A204.1 (cell line): ENCODE measurements around the gene ESRRB.

Experiments used
- FAIRE-seq: peaks from 2 replicates; lab custom pipeline; 2012; peaks lifted over from hg19 to GRCh38; lab: Jason Lieb, UNC

The ESRRB gene

DNA sequence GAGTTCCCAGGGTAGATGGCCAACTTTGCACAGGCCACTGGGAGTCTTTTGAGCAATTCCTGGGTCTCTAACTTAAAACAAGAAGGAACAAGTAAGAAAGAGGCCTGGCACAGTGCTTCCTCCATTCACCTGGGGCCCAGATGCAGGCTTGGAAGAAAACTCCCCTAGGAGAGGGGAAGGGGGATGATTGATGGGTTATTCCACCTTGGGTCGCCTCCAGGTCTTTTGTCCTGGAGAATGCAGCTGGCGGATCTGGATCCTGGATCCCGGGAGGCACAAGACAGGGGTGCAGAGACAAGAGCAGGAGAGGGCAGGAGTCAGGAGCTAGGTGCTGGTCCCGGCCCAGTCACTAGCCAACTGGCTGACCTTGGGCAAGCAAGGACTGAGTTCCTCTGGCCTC is 74.5 kb downstream of the ESRRB start:
- FAIRE-seq: no peak

DNA sequence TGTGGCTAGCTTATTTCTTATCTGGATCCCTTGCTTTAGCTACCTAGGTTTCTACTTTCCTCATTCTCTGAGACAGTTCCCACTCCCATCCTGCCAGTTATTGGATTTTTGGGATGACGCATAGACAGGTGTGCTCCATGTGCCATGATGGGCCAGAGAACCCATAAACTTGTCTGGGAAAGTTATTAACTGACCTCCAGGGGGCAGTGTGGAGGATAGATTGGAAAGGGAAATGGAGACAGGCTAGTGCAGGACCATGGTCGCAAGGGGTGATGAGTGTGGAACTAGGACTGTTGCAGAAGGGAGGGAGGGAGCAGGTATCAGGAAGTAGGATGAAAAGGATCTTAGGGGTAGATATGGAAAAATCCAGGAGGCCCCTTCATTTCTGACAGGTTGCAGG is 80.3 kb downstream of the ESRRB start:
- no peak for FAIRE-seq

DNA sequence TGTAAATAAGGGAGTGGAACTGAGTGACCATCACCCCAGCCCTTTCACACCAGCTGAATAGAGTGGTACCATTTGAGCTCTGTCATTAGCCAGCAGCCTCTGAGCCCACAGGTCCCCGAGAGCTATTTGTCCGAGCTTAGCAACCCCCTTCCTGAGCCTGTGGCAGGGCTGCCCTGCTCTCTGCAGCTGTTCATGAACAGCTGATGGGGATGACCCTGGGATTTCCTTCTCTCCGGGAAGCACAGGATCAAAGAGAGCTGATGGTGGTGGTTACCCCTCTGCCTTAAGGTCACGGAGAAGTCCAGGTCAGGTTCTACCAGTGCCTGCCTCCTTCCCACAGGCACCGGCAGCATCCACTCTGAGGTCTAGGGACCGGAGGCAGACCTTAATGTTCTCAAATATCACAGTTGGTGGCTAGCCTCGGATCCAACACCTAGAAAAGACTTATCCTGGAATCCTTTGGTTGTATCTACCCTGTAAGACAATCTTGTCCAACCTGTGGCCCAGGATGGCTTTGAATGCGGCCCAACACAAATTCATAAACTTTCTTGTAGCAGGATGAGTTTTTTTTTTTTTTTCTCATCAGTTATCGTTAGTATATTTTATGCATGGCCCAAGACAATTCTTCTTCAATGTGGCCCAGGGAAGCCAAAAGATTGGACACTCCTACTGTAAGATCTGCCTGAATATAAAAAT is 81.1 kb downstream of the ESRRB start:
- FAIRE-seq: no peak

DNA sequence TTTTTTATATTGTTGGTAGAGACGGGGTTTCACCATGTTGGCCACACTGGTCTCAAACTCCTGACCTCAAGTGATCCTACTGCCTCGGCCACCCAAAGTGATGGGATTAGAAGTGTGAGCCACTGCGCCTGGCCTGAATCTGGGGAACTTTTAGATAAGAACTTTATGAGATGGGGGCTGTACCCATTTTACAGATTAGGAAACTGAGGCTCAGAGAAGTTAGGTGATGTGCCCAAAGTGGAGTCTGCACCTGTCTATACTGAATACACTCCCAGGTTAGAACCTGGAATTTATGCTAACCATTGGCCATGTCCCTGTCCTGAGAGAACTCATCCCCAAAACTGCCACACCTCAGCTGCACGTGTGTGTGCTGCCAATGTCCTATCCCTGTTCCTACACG is 81.9 kb downstream of the ESRRB start:
- FAIRE-seq: no peak

DNA sequence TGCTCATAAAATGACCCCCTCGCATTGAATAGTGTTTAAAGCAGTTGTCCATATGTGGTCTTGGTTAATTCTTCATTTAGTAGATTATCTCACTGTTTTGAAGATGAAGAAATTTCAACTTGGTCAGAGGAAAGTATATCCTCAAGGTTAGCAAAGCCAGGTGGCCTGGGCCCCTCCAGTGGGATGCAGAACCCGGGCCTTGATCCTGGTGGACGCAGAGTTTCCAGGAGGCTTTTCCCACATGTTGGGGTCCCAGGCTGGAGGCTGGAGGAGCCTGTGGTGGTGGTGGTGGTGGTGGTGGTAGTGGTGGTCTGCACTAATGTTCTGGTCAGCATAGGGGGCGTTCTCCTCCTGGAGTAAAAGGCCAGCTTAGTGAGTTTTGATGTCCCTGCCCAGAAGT is 85.9 kb downstream of the ESRRB start:
- no peak for FAIRE-seq

DNA sequence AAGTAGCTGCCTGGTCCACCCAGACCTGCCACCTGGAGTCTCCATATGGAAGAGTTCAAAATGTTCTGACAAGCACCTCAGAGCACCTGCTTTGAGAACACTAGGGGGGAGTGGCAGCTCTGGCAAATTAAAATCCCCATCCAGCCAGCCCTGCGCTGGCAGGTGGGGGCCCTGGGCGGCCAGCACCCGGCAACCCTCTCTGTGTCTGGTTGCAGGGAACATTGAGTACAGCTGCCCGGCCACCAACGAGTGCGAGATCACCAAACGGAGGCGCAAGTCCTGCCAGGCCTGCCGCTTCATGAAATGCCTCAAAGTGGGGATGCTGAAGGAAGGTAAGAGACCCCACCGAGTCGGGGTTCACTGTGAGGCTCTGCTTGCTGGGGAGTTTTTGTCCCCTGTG is 86.4 kb downstream of the ESRRB start:
- FAIRE-seq: no peak

DNA sequence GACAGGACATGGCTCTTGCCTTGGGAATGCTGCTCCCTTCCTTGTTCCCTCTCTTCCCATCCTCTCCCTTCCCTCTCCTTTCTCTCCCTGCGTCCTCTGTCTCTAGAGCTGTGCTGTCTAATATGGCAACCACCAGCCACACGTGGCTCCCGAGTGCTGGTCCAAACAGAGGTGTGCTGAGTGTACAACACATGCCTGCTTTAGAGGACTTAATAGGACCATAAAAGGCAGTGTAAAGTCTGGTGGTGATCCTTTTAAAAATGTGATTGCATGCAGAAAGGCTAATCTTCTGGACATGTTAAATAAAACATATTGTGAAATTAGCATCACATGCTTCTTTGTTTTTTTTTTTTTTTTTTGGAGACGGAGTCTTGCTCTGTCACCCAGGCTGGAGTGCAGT is 87.2 kb downstream of the ESRRB start:
- FAIRE-seq: no peak

DNA sequence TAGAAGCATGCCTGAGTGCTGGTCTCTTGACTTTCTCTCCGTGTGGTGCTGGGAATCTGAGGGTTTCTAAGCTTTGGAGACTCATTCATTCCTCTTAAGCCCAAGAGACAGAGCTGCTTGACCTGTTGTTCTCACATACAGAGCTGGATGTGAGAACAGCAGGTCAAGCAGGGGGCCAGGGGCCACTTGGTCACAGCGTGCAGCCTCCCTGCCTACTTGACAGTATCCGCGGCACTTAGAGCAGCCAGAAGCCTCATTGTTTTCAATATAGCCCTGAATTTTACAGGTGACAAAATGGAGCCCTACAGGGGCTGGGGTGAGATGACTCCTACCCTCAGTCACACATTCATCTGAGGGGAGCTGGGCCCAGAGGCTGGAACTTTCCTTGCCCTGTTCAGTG is 88.9 kb downstream of the ESRRB start:
- FAIRE-seq: no peak

DNA sequence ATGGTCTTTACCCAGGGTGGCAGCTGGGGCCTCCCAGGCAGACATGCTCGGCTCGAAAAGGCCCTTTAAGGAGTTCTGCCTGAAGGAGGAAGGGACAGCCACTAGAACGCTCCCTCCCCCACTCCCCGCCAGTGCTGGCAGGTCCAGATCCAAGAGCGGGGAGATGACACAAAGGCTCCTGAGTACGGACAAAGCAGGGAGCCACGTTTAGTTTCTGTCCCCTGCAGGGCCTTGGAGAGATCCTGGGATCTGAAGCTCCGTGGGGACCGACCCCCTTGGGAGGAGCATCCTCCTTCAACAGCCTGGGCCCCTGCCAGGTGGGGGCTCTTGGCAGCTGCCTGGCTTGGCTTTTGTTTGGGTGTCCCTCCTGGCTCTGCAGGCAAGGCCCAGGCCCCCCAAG is 89.7 kb downstream of the ESRRB start:
- FAIRE-seq: no peak

DNA sequence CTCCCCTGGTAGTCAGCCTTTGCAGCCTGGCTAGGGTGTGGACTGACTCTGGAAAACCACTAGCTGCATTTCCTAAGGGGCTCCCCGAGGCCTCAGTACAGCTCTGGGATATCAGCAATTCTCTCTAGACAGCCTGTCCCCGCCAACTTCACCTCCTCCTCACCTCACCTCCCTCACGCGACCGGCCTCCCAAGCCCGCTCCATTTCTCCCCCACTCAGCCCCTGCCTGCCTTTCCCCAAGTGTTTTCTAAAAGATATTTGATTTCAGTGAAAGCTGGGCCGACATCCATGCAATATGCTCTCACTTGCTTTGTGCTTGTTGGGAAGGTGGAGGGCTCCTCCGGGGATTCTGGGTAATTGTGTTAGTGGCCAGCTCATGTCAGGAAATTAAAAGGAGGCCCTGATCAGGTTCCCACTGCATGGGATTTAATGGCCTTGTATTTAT is 91.8 kb downstream of the ESRRB start:
- no peak for FAIRE-seq

DNA sequence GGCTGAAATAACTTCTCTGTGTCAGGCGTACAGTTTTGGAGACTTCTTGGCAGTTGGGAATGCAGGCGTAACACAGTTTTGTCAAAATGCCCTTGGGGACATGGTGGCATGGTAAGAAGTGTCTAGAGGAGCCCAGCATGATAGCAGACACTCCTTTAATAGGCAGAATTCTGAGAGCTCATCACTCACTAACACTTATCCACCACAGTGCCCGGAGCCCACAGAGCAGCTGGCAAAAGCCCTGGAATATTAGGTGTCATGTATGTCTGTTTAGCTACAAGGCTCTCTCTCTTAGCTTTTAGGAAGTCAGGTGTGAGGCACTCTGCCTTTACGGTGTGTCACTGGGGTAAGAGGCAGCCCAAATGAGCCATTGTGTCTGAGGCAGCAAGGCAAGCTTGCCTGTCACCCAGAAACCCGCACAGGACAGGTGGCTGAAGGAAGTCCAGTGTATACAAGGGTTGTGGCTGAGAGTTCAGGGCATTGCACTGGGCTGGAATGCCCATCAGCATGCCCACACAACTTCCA is 96.3 kb downstream of the ESRRB start:
- FAIRE-seq: no peak

DNA sequence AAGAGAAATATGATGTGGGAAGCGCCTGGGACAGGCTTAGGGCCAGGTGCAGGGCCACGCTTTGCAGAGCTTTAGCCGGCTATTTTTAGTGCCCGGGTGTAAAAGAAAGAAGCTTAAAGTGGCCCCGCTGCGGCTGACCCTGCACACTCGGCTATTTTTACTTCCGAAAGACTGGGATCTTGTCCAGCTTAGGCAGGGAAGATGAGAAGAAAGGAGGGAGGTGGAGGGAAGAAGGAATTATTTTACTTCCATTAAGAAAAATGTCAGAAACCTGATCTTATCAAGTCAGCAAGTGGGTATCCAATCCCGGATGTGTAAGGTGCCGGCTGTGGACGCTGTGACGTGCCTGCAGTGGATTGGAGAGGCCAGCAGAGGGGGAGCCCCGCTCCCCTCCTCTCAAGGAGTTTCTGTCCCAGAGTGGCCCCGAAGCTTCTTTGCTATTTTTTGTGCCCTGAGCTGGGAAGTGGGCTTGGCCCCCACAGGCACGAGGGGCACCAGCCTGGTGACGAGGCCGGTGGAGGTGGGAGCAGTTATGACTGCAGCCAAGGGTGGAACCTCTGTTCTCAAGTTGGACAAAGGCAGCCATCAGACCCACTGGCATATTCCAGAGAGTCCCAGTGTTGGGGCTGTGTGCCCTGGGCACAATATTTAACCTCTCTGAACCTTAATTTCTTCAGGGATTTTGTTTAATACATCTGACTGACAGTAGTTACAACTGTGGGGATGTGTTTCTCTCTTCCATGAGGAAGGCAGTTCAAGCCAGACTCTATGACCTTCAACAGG is 97.7 kb downstream of the ESRRB start:
- no peak for FAIRE-seq

DNA sequence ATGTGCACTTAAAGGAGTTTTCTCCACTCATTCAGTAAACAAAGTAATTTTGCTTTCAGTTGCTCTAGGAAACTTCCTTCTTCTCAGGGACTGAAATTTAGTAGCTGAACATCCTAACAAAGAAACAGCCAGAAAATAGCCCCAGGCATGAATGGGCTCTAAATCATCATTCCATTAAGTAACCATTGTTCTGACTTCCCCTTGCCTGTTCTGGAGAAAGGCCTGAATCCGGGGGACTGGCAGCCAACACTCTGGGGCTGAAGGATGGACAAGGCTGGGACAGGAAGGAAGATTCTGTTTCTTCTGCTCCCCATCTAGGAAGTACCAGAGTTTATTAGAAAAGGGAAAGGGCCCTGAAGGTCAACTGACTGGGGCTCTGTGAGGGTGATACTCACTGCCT is 104.5 kb downstream of the ESRRB start:
- FAIRE-seq: no peak

DNA sequence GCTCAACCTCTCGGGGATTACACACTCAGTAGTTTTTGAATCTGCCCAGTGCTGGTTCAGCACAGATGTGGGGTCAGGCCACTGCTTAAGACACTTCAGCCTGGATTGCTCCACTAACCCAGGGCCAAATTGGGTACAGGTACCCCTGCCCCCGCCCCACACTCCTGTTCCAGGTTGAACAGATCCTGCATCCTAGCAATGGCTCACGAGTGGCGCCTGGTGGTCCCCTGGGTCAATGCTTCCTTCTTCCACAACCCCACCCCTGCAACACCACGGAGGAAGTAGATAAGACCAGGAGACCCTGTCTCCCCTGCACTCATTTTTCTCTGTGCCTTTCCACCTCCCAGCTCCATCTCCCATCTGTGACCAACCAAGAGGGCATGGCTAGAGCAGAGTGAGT is 108.4 kb downstream of the ESRRB start:
- no peak for FAIRE-seq

DNA sequence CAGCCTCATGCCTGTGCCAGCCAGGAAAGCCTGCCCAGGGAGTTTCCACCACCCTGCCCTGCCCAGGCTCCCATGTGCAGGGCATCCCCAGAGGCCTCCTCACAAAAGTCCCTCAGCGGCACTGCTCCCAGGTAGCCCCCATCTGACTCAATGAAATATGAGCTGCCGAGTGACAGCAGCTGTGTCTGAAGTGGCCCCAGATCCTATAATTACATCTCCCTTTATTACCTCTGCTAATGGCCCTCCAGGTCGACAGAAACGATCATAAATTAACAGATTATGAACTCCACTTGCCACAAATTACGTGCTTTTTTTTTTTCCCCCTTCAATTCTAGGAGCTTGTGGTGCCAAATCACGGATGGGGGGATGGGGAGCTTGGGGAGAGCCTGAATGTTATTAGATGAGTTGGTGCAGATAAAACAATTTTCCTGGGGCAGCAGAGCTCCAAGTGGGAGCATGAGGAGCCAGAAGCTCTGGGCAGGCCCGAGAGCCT is 110.4 kb downstream of the ESRRB start:
- FAIRE-seq: no peak

DNA sequence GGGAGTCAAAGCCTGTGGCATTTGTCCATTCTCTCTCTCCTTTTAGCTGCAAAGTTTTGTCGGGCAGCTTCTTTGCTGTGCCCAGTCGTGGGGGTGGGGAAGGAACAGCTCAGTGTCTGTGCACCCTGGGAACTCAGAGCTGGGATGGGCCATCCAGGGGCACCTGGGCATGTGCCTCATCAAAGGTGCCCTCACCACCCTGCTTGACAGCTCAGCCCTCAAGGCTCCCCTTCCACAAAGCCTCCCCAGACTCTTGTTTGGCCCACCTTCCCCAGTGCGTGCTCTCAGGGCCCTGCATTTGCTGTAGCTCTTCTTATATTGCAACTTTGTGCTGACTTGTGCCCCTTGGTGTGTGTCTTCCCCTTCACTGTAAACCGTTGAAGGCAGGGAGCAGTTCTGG is 112.6 kb downstream of the ESRRB start:
- no peak for FAIRE-seq

DNA sequence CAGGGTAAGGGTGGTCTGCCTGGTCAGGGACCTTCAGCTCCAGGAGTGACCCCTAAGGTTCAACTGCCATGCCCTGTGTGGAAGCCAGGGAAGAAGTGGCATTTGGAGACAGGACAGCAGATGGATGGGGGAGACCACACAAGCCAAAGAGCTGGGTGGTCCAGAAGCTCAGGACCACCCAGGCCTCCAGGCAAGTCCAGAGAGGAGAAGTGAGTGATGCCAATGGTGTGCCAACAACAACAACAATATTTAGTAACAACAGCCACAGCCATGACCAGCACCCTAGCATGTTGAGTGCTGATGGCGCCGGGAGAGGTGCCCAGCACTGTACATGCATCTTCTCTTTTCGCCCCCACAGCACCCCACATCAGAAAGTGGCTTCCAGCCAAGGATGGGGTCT is 113.7 kb downstream of the ESRRB start:
- FAIRE-seq: no peak

DNA sequence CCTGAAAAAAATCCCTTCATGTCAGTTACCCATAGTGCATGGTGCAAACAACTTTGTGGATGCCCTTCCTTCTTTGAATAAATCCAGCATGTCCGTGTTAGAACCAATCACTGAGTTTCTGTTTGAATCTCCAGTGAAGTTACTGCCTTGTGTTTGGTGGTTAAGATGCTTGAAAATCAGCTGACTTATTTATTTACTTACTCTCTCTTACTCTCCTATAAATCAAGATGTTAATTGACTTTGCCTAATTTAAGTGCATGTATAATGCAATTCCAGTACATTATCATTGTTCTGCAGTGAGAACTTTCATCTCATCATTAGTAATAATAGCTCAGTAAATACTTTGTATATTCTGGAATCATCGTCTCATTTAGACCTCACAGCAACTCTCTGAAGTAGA is 114.2 kb downstream of the ESRRB start:
- no peak for FAIRE-seq

DNA sequence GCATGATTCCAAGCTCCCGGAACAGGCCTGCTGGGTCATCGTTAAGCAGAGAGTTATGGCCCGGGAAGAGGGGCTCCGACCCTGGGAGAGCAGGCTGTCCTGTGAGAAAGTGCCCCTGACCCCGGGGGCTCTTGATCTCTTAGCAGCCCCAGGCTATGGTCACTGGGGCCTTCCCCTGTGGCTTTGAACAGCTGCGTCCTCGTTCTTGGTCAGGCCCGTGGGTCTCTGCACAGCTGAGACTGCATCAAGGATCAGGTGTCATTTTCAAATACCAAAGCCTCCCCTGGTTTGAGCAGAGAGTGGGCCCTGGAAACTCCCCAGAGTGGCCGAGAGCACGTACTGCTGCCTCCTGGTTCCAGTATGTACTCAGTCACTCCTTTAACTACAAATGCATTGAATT is 114.8 kb downstream of the ESRRB start:
- FAIRE-seq: no peak

DNA sequence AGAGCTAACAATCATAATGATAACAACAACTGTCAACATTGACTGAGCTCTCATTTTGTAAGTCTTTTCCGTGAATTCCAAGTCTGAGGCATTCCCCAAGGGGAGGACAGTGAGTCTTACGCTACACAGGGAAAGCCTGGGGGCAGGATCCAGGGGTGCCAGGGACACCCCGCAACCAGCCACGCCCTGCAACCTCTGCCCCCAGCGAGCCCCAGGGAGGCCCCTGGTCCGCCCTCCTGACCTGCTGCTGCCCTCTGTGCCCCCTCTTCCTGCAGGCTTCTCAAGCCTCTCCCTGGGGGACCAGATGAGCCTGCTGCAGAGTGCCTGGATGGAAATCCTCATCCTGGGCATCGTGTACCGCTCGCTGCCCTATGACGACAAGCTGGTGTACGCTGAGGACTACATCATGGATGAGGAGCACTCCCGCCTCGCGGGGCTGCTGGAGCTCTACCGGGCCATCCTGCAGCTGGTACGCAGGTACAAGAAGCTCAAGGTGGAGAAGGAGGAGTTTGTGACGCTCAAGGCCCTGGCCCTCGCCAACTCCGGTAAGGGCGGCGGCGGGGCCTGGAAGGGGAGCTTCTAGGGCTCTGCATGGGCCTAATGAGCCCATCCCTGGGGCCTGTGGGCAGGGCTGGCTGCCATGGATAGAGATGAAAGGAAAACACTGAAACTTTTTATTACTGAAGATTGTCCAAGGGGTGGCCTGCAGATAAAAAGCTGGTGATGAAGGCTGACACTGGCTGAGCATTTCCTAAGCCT is 115.4 kb downstream of the ESRRB start:
- no peak for FAIRE-seq

DNA sequence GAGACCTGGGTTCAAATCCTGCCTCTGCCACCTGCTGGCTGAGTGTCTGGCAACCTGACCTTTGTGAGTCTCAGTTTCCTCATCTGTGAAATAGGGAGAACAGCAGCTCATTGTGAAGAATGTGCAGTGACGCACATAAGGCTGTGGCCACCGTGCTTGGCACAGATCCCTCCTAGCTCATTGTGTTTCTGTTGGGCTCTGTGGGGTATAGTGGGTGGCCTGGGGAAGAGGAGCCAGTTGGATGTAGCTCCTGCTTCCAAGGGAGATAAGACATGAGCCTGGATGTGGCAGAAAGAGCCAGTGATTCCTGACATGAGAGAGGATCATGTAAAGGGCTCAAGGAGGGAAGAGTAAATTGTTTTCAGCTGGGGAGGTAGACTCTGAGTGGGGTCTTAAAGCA is 120.0 kb downstream of the ESRRB start:
- no peak for FAIRE-seq

DNA sequence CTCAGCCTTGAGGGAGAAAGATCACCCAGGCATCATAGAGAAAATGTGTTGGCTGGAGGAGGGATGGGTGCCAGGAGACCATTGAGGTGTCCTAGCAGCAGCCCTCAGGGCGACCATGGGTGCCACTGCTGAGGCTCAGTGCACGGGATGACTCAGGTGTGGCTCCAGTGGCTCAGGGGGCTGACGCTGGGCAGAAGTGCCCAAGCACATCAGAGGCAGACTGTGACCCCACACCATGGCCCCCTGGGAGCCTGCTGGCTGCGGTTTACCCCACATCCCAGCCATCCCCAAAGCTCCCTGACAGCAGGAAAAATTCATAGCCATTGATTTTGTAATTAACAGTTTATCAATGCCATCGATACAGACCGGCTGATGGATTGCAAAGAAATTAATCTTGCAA is 120.7 kb downstream of the ESRRB start:
- no peak for FAIRE-seq
